Measurements from ENCODE around the gene GNG12.

GRCh38 chr1:67652800-67653199 lies 180.5 kb downstream of the GNG12 start:
- TF ChIP-seq POLR2A (IDR thresholded peaks at IDR 0.05), result no peak
- TF ChIP-seq, protein P1, sequence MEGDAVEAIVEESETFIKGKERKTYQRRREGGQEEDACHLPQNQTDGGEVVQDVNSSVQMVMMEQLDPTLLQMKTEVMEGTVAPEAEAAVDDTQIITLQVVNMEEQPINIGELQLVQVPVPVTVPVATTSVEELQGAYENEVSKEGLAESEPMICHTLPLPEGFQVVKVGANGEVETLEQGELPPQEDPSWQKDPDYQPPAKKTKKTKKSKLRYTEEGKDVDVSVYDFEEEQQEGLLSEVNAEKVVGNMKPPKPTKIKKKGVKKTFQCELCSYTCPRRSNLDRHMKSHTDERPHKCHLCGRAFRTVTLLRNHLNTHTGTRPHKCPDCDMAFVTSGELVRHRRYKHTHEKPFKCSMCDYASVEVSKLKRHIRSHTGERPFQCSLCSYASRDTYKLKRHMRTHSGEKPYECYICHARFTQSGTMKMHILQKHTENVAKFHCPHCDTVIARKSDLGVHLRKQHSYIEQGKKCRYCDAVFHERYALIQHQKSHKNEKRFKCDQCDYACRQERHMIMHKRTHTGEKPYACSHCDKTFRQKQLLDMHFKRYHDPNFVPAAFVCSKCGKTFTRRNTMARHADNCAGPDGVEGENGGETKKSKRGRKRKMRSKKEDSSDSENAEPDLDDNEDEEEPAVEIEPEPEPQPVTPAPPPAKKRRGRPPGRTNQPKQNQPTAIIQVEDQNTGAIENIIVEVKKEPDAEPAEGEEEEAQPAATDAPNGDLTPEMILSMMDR (IDR thresholded peaks at IDR 0.05), result no peak
- no peak for TF ChIP-seq POLR2AphosphoS5 (IDR thresholded peaks at IDR 0.05)

All from prostate gland (tissue), 2 donors.